ENCODE data around the gene TRAF2.

The TRAF2 gene

GRCh38 chr9:136910901-136911245, 24.6 kb downstream of the TRAF2 start:
- no peak for TF ChIP-seq EZH2 (IDR thresholded peaks at IDR 0.05; ENCODE audit: borderline replicate concordance, low read length)
- no peak for TF ChIP-seq CTCF (IDR thresholded peaks at IDR 0.05; ENCODE audit: low read length)
- H3K27ac ChIP-seq (ENCODE audit: low read depth, low read length, poor library complexity, severe bottlenecking) = no peak overlapping the region
- H3K9ac ChIP-seq (ENCODE audit: low read length) = no peak overlapping the region
- no peaks in the 10 kb centered on the region for H3K9me3 ChIP-seq (ENCODE audit: low read length)
- no peaks in the 10 kb centered on the region for H3K4me1 ChIP-seq (ENCODE audit: insufficient read depth, low read length, severe bottlenecking)
- no peaks in the 10 kb centered on the region for H4K20me1 ChIP-seq (ENCODE audit: insufficient read depth, low read length)
- no peak overlapping the region for H3K4me3 ChIP-seq (ENCODE audit: low read depth, low read length, poor library complexity, severe bottlenecking)
- H3K9me2 ChIP-seq (ENCODE audit: low read depth, low read length) = no peaks in the 10 kb centered on the region
- H3K36me3 ChIP-seq (ENCODE audit: insufficient read depth, low read length) = peaks cover 66% of the 10 kb centered on the region
- H2AFZ ChIP-seq (ENCODE audit: low read length) = no peak overlapping the region
- no peaks in the 10 kb centered on the region for H3K27me3 ChIP-seq (ENCODE audit: insufficient read depth, low read length)
- H3F3A ChIP-seq (ENCODE audit: insufficient read depth, low read length) = no peaks in the 10 kb centered on the region
- H3K79me2 ChIP-seq (ENCODE audit: insufficient read depth, low read length) = no peaks in the 10 kb centered on the region
- no peak overlapping the region for H3K4me2 ChIP-seq (ENCODE audit: low read length)

GRCh38 chr9:136913701-136914438, 27.6 kb downstream of the TRAF2 start:
- Histone ChIP-seq H3K9ac (ENCODE audit: low read length) (no peak overlapping the region), H3K4me3 (ENCODE audit: low read depth, low read length, poor library complexity, severe bottlenecking) (no peak overlapping the region)

GRCh38 chr9:136915632-136916329, 29.5 kb downstream of the TRAF2 start:
- H3K4me1 ChIP-seq (ENCODE audit: insufficient read depth, low read length, severe bottlenecking) = no peaks in the 10 kb centered on the region
- no peak overlapping the region for H3K9ac ChIP-seq (ENCODE audit: low read length)
- no peak overlapping the region for H3K27ac ChIP-seq (ENCODE audit: low read depth, low read length, poor library complexity, severe bottlenecking)
- H3K4me3 ChIP-seq (ENCODE audit: low read depth, low read length, poor library complexity, severe bottlenecking) = no peak overlapping the region
- H3K9me2 ChIP-seq (ENCODE audit: low read depth, low read length) = no peaks in the 10 kb centered on the region
- TF ChIP-seq CTCF (IDR thresholded peaks at IDR 0.05; ENCODE audit: low read length) (no peak), EZH2 (IDR thresholded peaks at IDR 0.05; ENCODE audit: borderline replicate concordance, low read length) (no peak)
- peaks cover 59% of the 10 kb centered on the region for H3K36me3 ChIP-seq (ENCODE audit: insufficient read depth, low read length)
- H3K4me2 ChIP-seq (ENCODE audit: low read length) = no peak overlapping the region
- H4K20me1 ChIP-seq (ENCODE audit: insufficient read depth, low read length) = no peaks in the 10 kb centered on the region
- H3K9me3 ChIP-seq (ENCODE audit: low read length) = no peaks in the 10 kb centered on the region
- H3K27me3 ChIP-seq (ENCODE audit: insufficient read depth, low read length) = no peaks in the 10 kb centered on the region
- no peaks in the 10 kb centered on the region for H3K79me2 ChIP-seq (ENCODE audit: insufficient read depth, low read length)
- H3F3A ChIP-seq (ENCODE audit: insufficient read depth, low read length) = no peaks in the 10 kb centered on the region
- H2AFZ ChIP-seq (ENCODE audit: low read length) = no peak overlapping the region

More at GRCh38 chr9:136913701-136914438, 27.6 kb downstream of the TRAF2 start:
- Histone ChIP-seq H3K27me3 (ENCODE audit: insufficient read depth, low read length) (no peaks in the 10 kb centered on the region), H3K4me2 (ENCODE audit: low read length) (no peak overlapping the region), H3F3A (ENCODE audit: insufficient read depth, low read length) (no peaks in the 10 kb centered on the region), H3K27ac (ENCODE audit: low read depth, low read length, poor library complexity, severe bottlenecking) (no peak overlapping the region), H3K79me2 (ENCODE audit: insufficient read depth, low read length) (no peaks in the 10 kb centered on the region), H3K4me1 (ENCODE audit: insufficient read depth, low read length, severe bottlenecking) (no peaks in the 10 kb centered on the region), H3K9me2 (ENCODE audit: low read depth, low read length) (no peaks in the 10 kb centered on the region), H3K36me3 (ENCODE audit: insufficient read depth, low read length) (peaks cover 62% of the 10 kb centered on the region), H4K20me1 (ENCODE audit: insufficient read depth, low read length) (no peaks in the 10 kb centered on the region), H2AFZ (ENCODE audit: low read length) (no peak overlapping the region), H3K9me3 (ENCODE audit: low read length) (no peaks in the 10 kb centered on the region)
- no peak for TF ChIP-seq EZH2 (IDR thresholded peaks at IDR 0.05; ENCODE audit: borderline replicate concordance, low read length)
- no peak for TF ChIP-seq CTCF (IDR thresholded peaks at IDR 0.05; ENCODE audit: low read length)
